ENCODE data around the gene HSD17B13. TPM values are rescaled to one million over a fixed set of nuclear protein-coding genes. Genes with fewer than 3 reads are reported as not detected.
"Not testable (repeated sequence)": the region's sequence is repeated elsewhere in the genome, so short reads cannot be mapped to it uniquely, and the experiment has no call there.

The HSD17B13 gene
- polyA plus RNA-seq, 4 donors: 0.13 to 0.67 (median 0.43) TPM

- Histone ChIP-seq H3K27me3 (ENCODE audit: control insufficient read depth in 3 of 3, insufficient read depth in 3 of 3, low read length in 3 of 3) (no peaks in the 10 kb centered on the region), H3K4me1 (ENCODE audit: control insufficient read depth in 3 of 3, insufficient read depth in 2 of 3, low read depth in 1 of 3, low read length in 2 of 3) (peaks cover 0 to 5% (median 0%) of the 10 kb centered on the region in 3 donors), H3K36me3 (ENCODE audit: control insufficient read depth in 3 of 3, insufficient read depth in 2 of 3, low read depth in 1 of 3, low read length in 3 of 3) (peaks cover 0 to 2% (median 2%) of the 10 kb centered on the region in 3 donors), H3K9me3 (ENCODE audit: control insufficient read depth in 2 of 2, insufficient read depth in 1 of 2, low read depth in 1 of 2, low read length in 1 of 2) (peaks cover 0 to 10% of the 10 kb centered on the region in 2 donors), H3K4me3 (ENCODE audit: low read depth in 1 of 3, low read length in 3 of 3) (no peak overlapping the region), H3K27ac (ENCODE audit: low read depth in 1 of 3, low read length in 2 of 3) (no peak overlapping the region)
- FAIRE-seq (no peak), DNase-seq (no peak)
- WGBS, 3 donors: 89 to 91% (median 90%) methylated on average over 4 of the region's 4 CpGs
These were observed 8.1 kb upstream of the HSD17B13 start for GRCh38 chr4:87330761-87331160.

GRCh38 chr4:87327136-87327535 lies 4.5 kb upstream of the HSD17B13 start:
- H3K36me3 ChIP-seq (ENCODE audit: control insufficient read depth in 3 of 3, insufficient read depth in 2 of 3, low read depth in 1 of 3, low read length in 3 of 3): no peaks in the 10 kb centered on the region
- no peak overlapping the region for H3K27ac ChIP-seq (ENCODE audit: low read depth in 1 of 3, low read length in 2 of 3)
- FAIRE-seq: no peak
- H3K9me3 ChIP-seq (ENCODE audit: control insufficient read depth in 2 of 2, insufficient read depth in 1 of 2, low read depth in 1 of 2, low read length in 1 of 2): no peaks in the 10 kb centered on the region
- 81 to 96% (median 95%) methylated on average over 1 of the region's 1 CpG for WGBS, 3 donors
- H3K4me1 ChIP-seq (ENCODE audit: control insufficient read depth in 3 of 3, insufficient read depth in 2 of 3, low read depth in 1 of 3, low read length in 2 of 3): peaks cover 0 to 7% (median 0%) of the 10 kb centered on the region in 3 donors
- DNase-seq: peak in 1 of 2 donors; percentile 31
- H3K27me3 ChIP-seq (ENCODE audit: control insufficient read depth in 3 of 3, insufficient read depth in 3 of 3, low read length in 3 of 3): no peaks in the 10 kb centered on the region
- no peak overlapping the region for H3K4me3 ChIP-seq (ENCODE audit: low read depth in 1 of 3, low read length in 3 of 3)

- Histone ChIP-seq H3K36me3 (ENCODE audit: control insufficient read depth in 3 of 3, insufficient read depth in 2 of 3, low read depth in 1 of 3, low read length in 3 of 3) (no peaks in the 10 kb centered on the region), H3K27me3 (ENCODE audit: control insufficient read depth in 3 of 3, insufficient read depth in 3 of 3, low read length in 3 of 3) (no peaks in the 10 kb centered on the region), H3K9me3 (ENCODE audit: control insufficient read depth in 2 of 2, insufficient read depth in 1 of 2, low read depth in 1 of 2, low read length in 1 of 2) (no peaks in the 10 kb centered on the region), H3K27ac (ENCODE audit: low read depth in 1 of 3, low read length in 2 of 3) (no peak overlapping the region), H3K4me3 (ENCODE audit: low read depth in 1 of 3, low read length in 3 of 3) (no peak overlapping the region), H3K4me1 (ENCODE audit: control insufficient read depth in 3 of 3, insufficient read depth in 2 of 3, low read depth in 1 of 3, low read length in 2 of 3) (peaks cover 0 to 8% (median 0%) of the 10 kb centered on the region in 3 donors)
- 38 to 47% (median 46%) methylated on average over 3 of the region's 3 CpGs for WGBS, 3 donors
- no peak for FAIRE-seq
- DNase-seq: no peak
These were observed 3.8 kb upstream of the HSD17B13 start for GRCh38 chr4:87326460-87326859.

- 47 to 82% (median 71%) methylated on average over 5 of the region's 5 CpGs for WGBS, 3 donors
- Histone ChIP-seq H3K9me3 (ENCODE audit: control insufficient read depth in 2 of 2, insufficient read depth in 1 of 2, low read depth in 1 of 2, low read length in 1 of 2) (no peaks in the 10 kb centered on the region), H3K4me1 (ENCODE audit: control insufficient read depth in 3 of 3, insufficient read depth in 2 of 3, low read depth in 1 of 3, low read length in 2 of 3) (peaks cover 0 to 4% (median 0%) of the 10 kb centered on the region in 3 donors), H3K36me3 (ENCODE audit: control insufficient read depth in 3 of 3, insufficient read depth in 2 of 3, low read depth in 1 of 3, low read length in 3 of 3) (no peaks in the 10 kb centered on the region), H3K27ac (ENCODE audit: low read depth in 1 of 3, low read length in 2 of 3) (no peak overlapping the region), H3K27me3 (ENCODE audit: control insufficient read depth in 3 of 3, insufficient read depth in 3 of 3, low read length in 3 of 3) (no peaks in the 10 kb centered on the region), H3K4me3 (ENCODE audit: low read depth in 1 of 3, low read length in 3 of 3) (no peak overlapping the region)
- DNase-seq (no peak), FAIRE-seq (no peak)
These were observed 794 bp downstream of the HSD17B13 start for GRCh38 chr4:87321888-87322287.

- DNase-seq (peak; percentile 60 to 82), FAIRE-seq (no peak)
These were observed 5.2 kb downstream of the HSD17B13 start for GRCh38 chr4:87317527-87317926.

GRCh38 chr4:87316961-87317360 lies 5.7 kb downstream of the HSD17B13 start:
- 91% methylated on average over 3 of the region's 3 CpGs for WGBS, 3 donors
- Histone ChIP-seq H3K36me3 (ENCODE audit: control insufficient read depth in 3 of 3, insufficient read depth in 2 of 3, low read depth in 1 of 3, low read length in 3 of 3) (no peaks in the 10 kb centered on the region), H3K27me3 (ENCODE audit: control insufficient read depth in 3 of 3, insufficient read depth in 3 of 3, low read length in 3 of 3) (no peaks in the 10 kb centered on the region), H3K9me3 (ENCODE audit: control insufficient read depth in 2 of 2, insufficient read depth in 1 of 2, low read depth in 1 of 2, low read length in 1 of 2) (no peaks in the 10 kb centered on the region), H3K4me3 (ENCODE audit: low read depth in 1 of 3, low read length in 3 of 3) (no peak overlapping the region), H3K4me1 (ENCODE audit: control insufficient read depth in 3 of 3, insufficient read depth in 2 of 3, low read depth in 1 of 3, low read length in 2 of 3) (no peaks in the 10 kb centered on the region), H3K27ac (ENCODE audit: low read depth in 1 of 3, low read length in 2 of 3) (no peak overlapping the region)
- DNase-seq: no peak
- no peak for FAIRE-seq

More at GRCh38 chr4:87317527-87317926, 5.2 kb downstream of the HSD17B13 start:
- Histone ChIP-seq H3K4me1 (ENCODE audit: control insufficient read depth in 3 of 3, insufficient read depth in 2 of 3, low read depth in 1 of 3, low read length in 2 of 3) (peaks cover 0 to 2% (median 0%) of the 10 kb centered on the region in 3 donors), H3K9me3 (ENCODE audit: control insufficient read depth in 2 of 2, insufficient read depth in 1 of 2, low read depth in 1 of 2, low read length in 1 of 2) (no peaks in the 10 kb centered on the region), H3K27me3 (ENCODE audit: control insufficient read depth in 3 of 3, insufficient read depth in 3 of 3, low read length in 3 of 3) (no peaks in the 10 kb centered on the region), H3K36me3 (ENCODE audit: control insufficient read depth in 3 of 3, insufficient read depth in 2 of 3, low read depth in 1 of 3, low read length in 3 of 3) (no peaks in the 10 kb centered on the region), H3K4me3 (ENCODE audit: low read depth in 1 of 3, low read length in 3 of 3) (no peak overlapping the region), H3K27ac (ENCODE audit: low read depth in 1 of 3, low read length in 2 of 3) (no peak overlapping the region)
- WGBS, 3 donors: 40 to 52% (median 44%) methylated on average over 1 of the region's 1 CpG

GRCh38 chr4:87315000-87315399 lies 7.7 kb downstream of the HSD17B13 start:
- not testable (repeated sequence) for H3K36me3 ChIP-seq (ENCODE audit: control insufficient read depth in 3 of 3, insufficient read depth in 2 of 3, low read depth in 1 of 3, low read length in 3 of 3); H3K27ac ChIP-seq (ENCODE audit: low read depth in 1 of 3, low read length in 2 of 3); FAIRE-seq; H3K9me3 ChIP-seq (ENCODE audit: control insufficient read depth in 2 of 2, insufficient read depth in 1 of 2, low read depth in 1 of 2, low read length in 1 of 2); H3K4me1 ChIP-seq (ENCODE audit: control insufficient read depth in 3 of 3, insufficient read depth in 2 of 3, low read depth in 1 of 3, low read length in 2 of 3); H3K4me3 ChIP-seq (ENCODE audit: low read depth in 1 of 3, low read length in 3 of 3); H3K27me3 ChIP-seq (ENCODE audit: control insufficient read depth in 3 of 3, insufficient read depth in 3 of 3, low read length in 3 of 3); DNase-seq
- WGBS, 3 donors: 55 to 86% (median 78%) methylated on average over 4 of the region's 4 CpGs

- no peak for DNase-seq
- FAIRE-seq: no peak
- 84 to 91% (median 89%) methylated on average over 3 of the region's 3 CpGs for WGBS, 3 donors
- Histone ChIP-seq H3K4me3 (ENCODE audit: low read depth in 1 of 3, low read length in 3 of 3) (no peak overlapping the region), H3K27me3 (ENCODE audit: control insufficient read depth in 3 of 3, insufficient read depth in 3 of 3, low read length in 3 of 3) (no peaks in the 10 kb centered on the region), H3K4me1 (ENCODE audit: control insufficient read depth in 3 of 3, insufficient read depth in 2 of 3, low read depth in 1 of 3, low read length in 2 of 3) (no peaks in the 10 kb centered on the region), H3K9me3 (ENCODE audit: control insufficient read depth in 2 of 2, insufficient read depth in 1 of 2, low read depth in 1 of 2, low read length in 1 of 2) (no peaks in the 10 kb centered on the region), H3K27ac (ENCODE audit: low read depth in 1 of 3, low read length in 2 of 3) (no peak overlapping the region), H3K36me3 (ENCODE audit: control insufficient read depth in 3 of 3, insufficient read depth in 2 of 3, low read depth in 1 of 3, low read length in 3 of 3) (no peaks in the 10 kb centered on the region)
These were observed 8.9 kb downstream of the HSD17B13 start for GRCh38 chr4:87313756-87314155.

GRCh38 chr4:87311684-87312083 lies 11.0 kb downstream of the HSD17B13 start:
- DNase-seq (no peak), FAIRE-seq (no peak)
- H3K36me3 ChIP-seq (ENCODE audit: control insufficient read depth in 3 of 3, insufficient read depth in 2 of 3, low read depth in 1 of 3, low read length in 3 of 3): no peaks in the 10 kb centered on the region
- no peak overlapping the region for H3K4me3 ChIP-seq (ENCODE audit: low read depth in 1 of 3, low read length in 3 of 3)
- no peaks in the 10 kb centered on the region for H3K27me3 ChIP-seq (ENCODE audit: control insufficient read depth in 3 of 3, insufficient read depth in 3 of 3, low read length in 3 of 3)
- H3K9me3 ChIP-seq (ENCODE audit: control insufficient read depth in 2 of 2, insufficient read depth in 1 of 2, low read depth in 1 of 2, low read length in 1 of 2): no peaks in the 10 kb centered on the region
- WGBS, 3 donors: 97 to 98% (median 98%) methylated on average over 3 of the region's 3 CpGs
- no peaks in the 10 kb centered on the region for H3K4me1 ChIP-seq (ENCODE audit: control insufficient read depth in 3 of 3, insufficient read depth in 2 of 3, low read depth in 1 of 3, low read length in 2 of 3)
- no peak overlapping the region for H3K27ac ChIP-seq (ENCODE audit: low read depth in 1 of 3, low read length in 2 of 3)

Data from small intestine (tissue), 7 donors.